HG02938 (cell line): Measurements from ENCODE around the gene KRTAP22-2.

Experiments
- ATAC-seq: cut with Tn5 transposase; IDR thresholded peaks from one replicate; pipeline ENCODE4 v1.9.1; 2021; ENCODE audit warnings: mild to moderate bottlenecking, moderate library complexity; ENCODE audit not compliant: unreplicated experiment

Gene KRTAP22-2

DNA sequence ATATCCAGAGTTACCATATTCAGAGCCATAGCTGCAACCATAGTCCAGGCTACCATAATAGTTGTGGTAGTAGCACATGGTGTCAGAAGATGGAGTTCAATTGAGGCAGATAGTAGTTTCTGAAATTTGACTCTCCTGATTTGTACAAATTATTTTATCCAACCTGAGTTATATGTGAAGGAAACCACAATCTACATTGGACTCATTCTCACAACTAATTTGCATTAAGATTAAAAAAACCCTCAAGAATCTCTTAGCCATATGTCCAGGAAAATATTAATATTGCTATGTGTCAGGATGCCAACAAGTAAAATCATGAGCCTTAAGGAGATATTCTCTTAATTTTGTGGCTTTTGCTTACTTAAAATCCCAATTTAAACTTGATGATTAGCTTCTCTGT, at the start of gene KRTAP22-2:
Gene KRTAP22-2, minus strand, starts transcription at position 101 of the 400 bp plus-strand sequence.
- no peak for ATAC-seq

GRCh38 chr21:30638686-30639085, 48.5 kb upstream of the KRTAP22-2 start:
- ATAC-seq, result no peak

- ATAC-seq, result no peak
These were observed 44.7 kb upstream of the KRTAP22-2 start, which contains the start of gene KRTAP20-2 for GRCh38 chr21:30634906-30635305. TSS of gene KRTAP20-2 (plus strand) at chr21:30635206. CDS start at chr21:30635264, 58 bp downstream.

- no peak for ATAC-seq
These were observed 39.0 kb upstream of the KRTAP22-2 start for GRCh38 chr21:30629200-30629599.

- ATAC-seq, result no peak
These were observed 37.9 kb upstream of the KRTAP22-2 start for GRCh38 chr21:30628109-30628508.

DNA sequence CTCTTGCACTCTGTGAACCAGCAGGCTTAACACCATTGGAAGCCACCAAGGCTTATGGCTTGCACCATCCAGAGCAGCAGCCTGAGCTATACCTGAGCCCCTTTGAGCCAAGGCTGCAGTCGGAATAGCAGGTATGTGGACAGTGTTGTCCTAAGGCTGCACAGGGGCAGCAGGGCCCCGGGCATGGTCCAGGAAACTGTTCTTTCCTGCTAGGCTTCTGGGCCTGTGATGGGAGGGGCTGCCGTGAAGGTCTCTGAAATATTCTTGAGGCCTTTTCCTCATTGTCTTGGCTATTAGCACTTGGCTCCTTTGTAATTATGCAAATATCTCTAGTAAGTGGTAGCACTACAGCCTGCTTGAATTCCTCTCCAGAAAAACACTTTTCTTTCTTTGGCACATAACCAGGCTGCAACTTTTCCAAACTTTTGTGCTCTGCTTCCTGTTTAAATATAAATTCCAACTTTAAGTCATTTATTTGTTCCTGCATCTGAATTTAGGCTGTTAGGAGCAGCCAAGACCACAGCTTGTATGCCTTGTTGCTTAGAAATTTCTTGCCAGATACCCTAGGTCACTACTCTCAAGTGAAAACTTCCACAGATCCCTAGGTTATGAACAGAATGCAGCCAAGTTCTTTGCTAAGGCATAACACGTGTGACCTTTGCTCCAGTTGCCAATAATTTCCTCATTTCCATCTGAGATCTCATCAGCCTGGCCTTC, 35.4 kb upstream of the KRTAP22-2 start:
- no peak for ATAC-seq

- no peak for ATAC-seq
These were observed 33.2 kb upstream of the KRTAP22-2 start for GRCh38 chr21:30623362-30623761.

DNA sequence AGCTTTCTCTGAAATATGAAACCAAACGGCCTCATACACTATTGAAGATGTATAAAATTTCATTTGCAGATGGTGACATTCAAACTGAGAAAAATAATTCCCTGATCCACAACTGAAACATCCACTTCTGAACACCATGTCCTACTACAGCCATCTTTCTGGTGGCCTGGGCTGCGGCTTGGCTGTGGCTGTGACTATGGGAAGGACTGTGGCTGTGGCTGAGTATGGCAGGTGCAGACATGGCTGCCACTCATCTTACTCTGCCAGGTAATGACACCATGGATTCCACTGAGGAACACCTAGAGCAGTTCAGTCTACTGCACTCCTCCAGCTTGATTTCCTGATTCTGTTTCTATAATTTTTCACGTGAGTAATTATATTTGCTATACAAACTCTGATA, 30.3 kb upstream of the KRTAP22-2 start, which contains the start of gene KRTAP20-4:
Gene KRTAP20-4, plus strand, starts transcription at position 106 of the 400 bp plus-strand sequence.
- ATAC-seq, result no peak

- ATAC-seq, result no peak
These were observed 29.9 kb upstream of the KRTAP22-2 start for GRCh38 chr21:30620080-30620479.

DNA sequence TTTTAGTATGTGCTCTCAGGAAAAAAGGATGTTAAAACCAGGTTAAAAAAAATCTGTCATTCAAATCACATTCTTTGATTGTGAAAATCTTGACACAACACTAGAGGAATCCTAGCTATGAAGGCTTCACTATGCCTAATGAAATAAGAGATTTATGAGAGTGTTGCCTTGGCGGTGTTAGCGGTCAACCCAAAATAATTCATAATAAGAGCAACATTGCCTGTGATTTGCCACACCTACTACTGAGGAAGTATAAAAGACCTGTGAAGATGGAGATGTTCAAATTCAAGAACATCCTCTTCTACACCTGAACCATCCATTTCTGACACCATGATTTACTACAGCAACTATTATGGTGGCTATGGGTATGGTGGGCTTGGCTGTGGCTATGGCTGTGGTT, 25.9 kb upstream of the KRTAP22-2 start, which contains the start of gene KRTAP20-1:
Gene KRTAP20-1, plus strand, starts transcription at position 301 of the 400 bp plus-strand sequence. Its CDS starts 30 bp downstream, at position 331.
- no peak for ATAC-seq

DNA sequence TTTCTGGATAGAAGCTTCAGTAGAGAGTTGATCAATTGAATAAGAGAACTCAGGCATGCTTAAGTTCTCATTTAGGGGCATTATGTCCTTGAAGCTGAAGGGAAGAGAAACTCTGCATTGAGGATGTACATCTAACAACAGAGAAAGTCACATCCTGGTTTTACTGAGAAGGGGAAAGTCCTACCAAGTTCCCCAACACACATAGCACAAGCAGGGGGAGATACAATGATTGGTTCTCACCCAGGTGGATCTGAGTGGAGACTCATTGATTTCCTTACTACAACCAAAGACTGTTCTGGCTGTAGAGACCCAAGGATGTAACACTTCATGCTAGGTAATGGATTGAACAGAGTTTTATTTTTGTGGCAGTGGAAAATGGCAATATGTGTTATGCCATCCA, 25.0 kb upstream of the KRTAP22-2 start:
- ATAC-seq, result no peak

GRCh38 chr21:30613836-30614235, 23.6 kb upstream of the KRTAP22-2 start, which contains the start of gene KRTAP6-1:
TSS of gene KRTAP6-1 (minus strand) at chr21:30613930. CDS start at chr21:30613904, 26 bp downstream.
- no peak for ATAC-seq

DNA sequence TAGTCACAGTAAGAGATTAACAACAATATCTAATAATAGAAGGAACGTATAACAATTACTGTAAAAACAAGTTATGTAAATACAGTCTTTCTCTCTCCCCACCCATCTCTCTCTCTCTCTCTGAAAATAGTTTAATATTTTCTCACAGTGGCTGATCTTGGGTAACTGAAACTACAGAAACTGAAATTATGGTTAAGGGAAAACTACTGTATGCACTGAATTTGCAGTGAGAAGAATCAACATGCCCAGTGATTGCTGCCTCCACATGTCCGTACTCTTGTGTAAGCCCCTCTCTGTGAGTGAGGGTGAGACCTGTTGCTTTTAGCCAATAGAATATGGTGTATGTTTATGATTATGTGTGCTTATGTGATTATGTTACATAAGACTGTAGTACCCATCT, 21.9 kb upstream of the KRTAP22-2 start:
- ATAC-seq, result no peak

DNA sequence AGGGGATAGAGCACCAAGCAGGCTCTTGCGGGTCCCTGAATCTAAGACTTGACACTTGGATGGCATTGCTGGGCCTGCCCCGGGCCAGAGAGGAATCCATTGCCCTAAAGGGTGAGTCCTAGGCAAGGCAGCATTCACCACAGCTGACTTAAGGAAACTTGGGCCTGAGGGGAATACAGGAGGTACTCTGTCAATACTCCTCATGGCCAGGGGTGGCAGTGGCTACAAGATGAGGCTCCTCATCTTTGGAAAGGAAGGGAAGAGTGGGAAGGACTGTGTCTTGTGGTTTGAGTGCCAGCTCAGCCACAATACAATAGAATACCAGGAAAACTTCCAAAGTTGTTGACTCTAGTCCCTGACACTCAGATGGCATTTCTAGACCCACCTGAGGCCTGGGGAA, 15.8 kb upstream of the KRTAP22-2 start:
- no peak for ATAC-seq

- ATAC-seq, result no peak
These were observed 10.6 kb upstream of the KRTAP22-2 start, which contains the start of gene KRTAP22-1 for GRCh38 chr21:30600787-30601186. TSS of gene KRTAP22-1 (plus strand) at chr21:30601087.

DNA sequence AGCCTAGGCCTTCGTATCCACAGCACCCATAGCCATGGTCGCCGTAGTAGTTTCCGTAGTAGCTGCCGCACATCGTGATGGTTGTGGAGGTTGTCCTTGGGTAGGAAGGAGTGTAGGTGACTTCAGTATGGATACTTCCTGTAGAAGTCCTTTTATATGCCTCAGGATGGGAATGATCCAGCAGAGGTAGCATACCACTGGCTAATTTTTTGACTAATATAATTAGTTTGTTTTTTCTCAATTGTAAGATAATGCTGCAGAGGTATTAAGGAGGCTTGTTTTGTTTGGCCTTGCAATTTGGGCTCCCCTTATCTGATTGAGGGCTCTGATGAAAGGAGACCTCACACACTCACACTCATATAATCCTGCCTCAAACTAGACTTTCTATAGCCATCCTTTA, 8.6 kb upstream of the KRTAP22-2 start, which contains the start of gene KRTAP6-2:
Gene KRTAP6-2, minus strand, starts transcription at position 101 of the 400 bp plus-strand sequence. Its CDS starts 28 bp downstream, at position 73.
- ATAC-seq, result no peak

- no peak for ATAC-seq
These were observed 1.9 kb upstream of the KRTAP22-2 start, which contains the start of gene KRTAP6-3 for GRCh38 chr21:30592140-30592539. TSS of gene KRTAP6-3 (plus strand) at chr21:30592440. CDS start at chr21:30592446, 6 bp downstream.

DNA sequence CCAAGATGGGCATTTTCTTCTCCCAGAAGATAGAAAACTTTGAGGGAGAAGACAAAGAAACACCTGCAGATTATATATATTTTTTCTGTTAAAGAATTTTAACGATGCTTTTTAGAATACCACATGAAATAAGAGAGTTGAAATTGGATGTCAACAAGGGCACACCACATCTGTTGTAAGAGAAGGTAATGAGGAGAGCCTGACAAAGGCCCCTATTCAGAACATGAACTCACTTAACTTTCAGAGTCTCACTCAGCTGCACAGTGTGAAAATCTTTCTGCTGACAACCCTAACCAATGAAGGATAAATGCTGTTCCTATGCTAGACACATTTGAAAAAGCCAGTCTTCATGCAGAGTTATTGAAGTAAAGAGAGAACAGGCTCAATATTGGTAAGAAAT, 7.3 kb downstream of the KRTAP22-2 start:
- ATAC-seq, result no peak

GRCh38 chr21:30580132-30580531, 10.1 kb downstream of the KRTAP22-2 start:
- ATAC-seq, result no peak

DNA sequence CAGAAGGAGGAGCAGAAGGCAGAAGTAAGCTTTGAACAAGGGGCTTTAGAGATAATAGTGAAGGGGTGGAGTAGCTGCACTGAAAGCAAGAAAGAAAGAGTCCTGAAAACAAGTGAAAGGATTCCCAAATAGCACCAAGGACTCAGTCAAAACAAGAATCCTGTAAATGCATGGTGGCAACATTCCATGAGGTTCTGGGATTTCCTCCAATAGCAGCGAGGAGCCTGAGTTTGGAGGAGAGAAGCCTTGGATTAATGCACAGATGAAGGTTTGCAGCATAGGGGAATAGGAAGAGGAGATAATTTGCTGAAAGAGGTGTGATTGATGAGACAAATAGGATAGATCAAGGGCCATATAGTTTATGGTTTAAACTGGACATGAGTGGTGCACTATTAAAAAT, 10.9 kb downstream of the KRTAP22-2 start:
- no peak for ATAC-seq

- no peak for ATAC-seq
These were observed 12.4 kb downstream of the KRTAP22-2 start for GRCh38 chr21:30577766-30578165.

- no peak for ATAC-seq
These were observed 22.6 kb downstream of the KRTAP22-2 start for GRCh38 chr21:30567617-30568016.
